ENCODE results near the gene EIF5. TPM values are rescaled to one million over a fixed set of nuclear protein-coding genes. Genes with fewer than 3 reads are reported as not detected.

The EIF5 gene
- total and polyA plus RNA-seq, 4 donors: 121 to 435 (median 192) TPM

- 93% methylated on average over 31 of the region's 31 CpGs for WGBS
- no peaks in the 10 kb centered on the region for H3K36me3 ChIP-seq (ENCODE audit: control insufficient read depth in 4 of 4, insufficient read depth in 3 of 4, low read depth in 1 of 4, low read length in 3 of 4)
- no peaks in the 10 kb centered on the region for H3K27me3 ChIP-seq (ENCODE audit: control insufficient read depth in 4 of 4, insufficient read depth in 4 of 4, low read length in 3 of 4)
- H3K9ac ChIP-seq (ENCODE audit: low read depth in 1 of 2, low read length in 2 of 2): no peak overlapping the region
- H3K9me3 ChIP-seq (ENCODE audit: control insufficient read depth in 4 of 4, low read length in 3 of 4): no peaks in the 10 kb centered on the region
- peaks cover 0 to 18% (median 11%) of the 10 kb centered on the region in 4 donors for H3K4me1 ChIP-seq (ENCODE audit: control insufficient read depth in 4 of 4, insufficient read depth in 4 of 4, low read length in 3 of 4)
- TF ChIP-seq FOXA1 (IDR thresholded peaks at IDR 0.05): no peak
- TF ChIP-seq GABPA (IDR thresholded peaks at IDR 0.05 in 1 of 2, conservative IDR thresholded peaks at IDR 0.05 in 1 of 2): no peak
- TF ChIP-seq, protein P1, sequence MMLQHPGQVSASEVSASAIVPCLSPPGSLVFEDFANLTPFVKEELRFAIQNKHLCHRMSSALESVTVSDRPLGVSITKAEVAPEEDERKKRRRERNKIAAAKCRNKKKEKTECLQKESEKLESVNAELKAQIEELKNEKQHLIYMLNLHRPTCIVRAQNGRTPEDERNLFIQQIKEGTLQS (IDR thresholded peaks at IDR 0.05): no peak
- TF ChIP-seq HNF4A (conservative IDR thresholded peaks at IDR 0.05): no peak
- no peak for TF ChIP-seq SP1 (IDR thresholded peaks at IDR 0.05)
- TF ChIP-seq FOXA2 (IDR thresholded peaks at IDR 0.05): no peak
- no peak for DNase-seq (ENCODE audit: low spot score)
- no peak overlapping the region for H3K4me3 ChIP-seq (ENCODE audit: low read depth in 1 of 3, low read length in 3 of 3)
- H3K27ac ChIP-seq (ENCODE audit: low read depth in 1 of 2, low read length in 2 of 2): no peak overlapping the region
These were observed 22.7 kb upstream of the EIF5 start for GRCh38 chr14:103311171-103311997.

DNA sequence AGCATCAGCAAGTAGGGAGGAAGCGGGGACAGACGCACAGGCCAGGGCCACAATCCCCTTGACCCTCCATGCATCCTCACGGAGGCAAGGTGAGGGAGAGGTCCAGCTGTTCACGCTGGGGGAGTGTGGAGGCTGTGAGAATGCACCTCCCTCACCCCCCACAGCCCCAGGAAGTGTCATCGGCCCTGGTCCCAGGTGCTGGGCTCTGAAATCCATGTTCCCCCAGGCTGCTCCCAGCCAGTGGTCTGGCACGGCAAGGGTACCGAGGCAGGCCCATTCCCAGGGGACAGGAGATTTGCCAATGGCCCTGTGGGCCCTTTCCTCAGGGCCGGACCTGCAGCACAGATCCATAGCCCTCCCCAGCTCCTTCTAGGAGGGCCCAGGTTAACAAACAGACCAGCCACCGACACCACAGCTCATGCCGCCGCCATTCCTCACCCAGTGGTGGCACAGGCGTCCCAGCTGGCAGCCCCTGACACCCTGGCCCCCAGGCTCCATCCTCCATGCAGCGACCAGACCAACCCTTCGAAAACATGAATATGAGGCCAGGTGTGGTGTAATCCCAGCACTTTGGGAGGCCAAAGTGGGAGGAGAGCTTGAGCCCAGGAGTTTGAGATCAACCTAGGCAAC, 21.9 kb upstream of the EIF5 start:
- no peaks in the 10 kb centered on the region for H3K36me3 ChIP-seq (ENCODE audit: control insufficient read depth in 4 of 4, insufficient read depth in 3 of 4, low read depth in 1 of 4, low read length in 3 of 4)
- TF ChIP-seq, protein P2, sequence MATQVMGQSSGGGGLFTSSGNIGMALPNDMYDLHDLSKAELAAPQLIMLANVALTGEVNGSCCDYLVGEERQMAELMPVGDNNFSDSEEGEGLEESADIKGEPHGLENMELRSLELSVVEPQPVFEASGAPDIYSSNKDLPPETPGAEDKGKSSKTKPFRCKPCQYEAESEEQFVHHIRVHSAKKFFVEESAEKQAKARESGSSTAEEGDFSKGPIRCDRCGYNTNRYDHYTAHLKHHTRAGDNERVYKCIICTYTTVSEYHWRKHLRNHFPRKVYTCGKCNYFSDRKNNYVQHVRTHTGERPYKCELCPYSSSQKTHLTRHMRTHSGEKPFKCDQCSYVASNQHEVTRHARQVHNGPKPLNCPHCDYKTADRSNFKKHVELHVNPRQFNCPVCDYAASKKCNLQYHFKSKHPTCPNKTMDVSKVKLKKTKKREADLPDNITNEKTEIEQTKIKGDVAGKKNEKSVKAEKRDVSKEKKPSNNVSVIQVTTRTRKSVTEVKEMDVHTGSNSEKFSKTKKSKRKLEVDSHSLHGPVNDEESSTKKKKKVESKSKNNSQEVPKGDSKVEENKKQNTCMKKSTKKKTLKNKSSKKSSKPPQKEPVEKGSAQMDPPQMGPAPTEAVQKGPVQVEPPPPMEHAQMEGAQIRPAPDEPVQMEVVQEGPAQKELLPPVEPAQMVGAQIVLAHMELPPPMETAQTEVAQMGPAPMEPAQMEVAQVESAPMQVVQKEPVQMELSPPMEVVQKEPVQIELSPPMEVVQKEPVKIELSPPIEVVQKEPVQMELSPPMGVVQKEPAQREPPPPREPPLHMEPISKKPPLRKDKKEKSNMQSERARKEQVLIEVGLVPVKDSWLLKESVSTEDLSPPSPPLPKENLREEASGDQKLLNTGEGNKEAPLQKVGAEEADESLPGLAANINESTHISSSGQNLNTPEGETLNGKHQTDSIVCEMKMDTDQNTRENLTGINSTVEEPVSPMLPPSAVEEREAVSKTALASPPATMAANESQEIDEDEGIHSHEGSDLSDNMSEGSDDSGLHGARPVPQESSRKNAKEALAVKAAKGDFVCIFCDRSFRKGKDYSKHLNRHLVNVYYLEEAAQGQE (IDR thresholded peaks at IDR 0.05): no peak
- TF ChIP-seq, protein P3, sequence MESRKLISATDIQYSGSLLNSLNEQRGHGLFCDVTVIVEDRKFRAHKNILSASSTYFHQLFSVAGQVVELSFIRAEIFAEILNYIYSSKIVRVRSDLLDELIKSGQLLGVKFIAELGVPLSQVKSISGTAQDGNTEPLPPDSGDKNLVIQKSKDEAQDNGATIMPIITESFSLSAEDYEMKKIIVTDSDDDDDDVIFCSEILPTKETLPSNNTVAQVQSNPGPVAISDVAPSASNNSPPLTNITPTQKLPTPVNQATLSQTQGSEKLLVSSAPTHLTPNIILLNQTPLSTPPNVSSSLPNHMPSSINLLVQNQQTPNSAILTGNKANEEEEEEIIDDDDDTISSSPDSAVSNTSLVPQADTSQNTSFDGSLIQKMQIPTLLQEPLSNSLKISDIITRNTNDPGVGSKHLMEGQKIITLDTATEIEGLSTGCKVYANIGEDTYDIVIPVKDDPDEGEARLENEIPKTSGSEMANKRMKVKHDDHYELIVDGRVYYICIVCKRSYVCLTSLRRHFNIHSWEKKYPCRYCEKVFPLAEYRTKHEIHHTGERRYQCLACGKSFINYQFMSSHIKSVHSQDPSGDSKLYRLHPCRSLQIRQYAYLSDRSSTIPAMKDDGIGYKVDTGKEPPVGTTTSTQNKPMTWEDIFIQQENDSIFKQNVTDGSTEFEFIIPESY (IDR thresholded peaks at IDR 0.05): no peak
- TF ChIP-seq HNF4A (conservative IDR thresholded peaks at IDR 0.05): no peak
- TF ChIP-seq, protein P4, sequence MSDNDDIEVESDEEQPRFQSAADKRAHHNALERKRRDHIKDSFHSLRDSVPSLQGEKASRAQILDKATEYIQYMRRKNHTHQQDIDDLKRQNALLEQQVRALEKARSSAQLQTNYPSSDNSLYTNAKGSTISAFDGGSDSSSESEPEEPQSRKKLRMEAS (IDR thresholded peaks at IDR 0.05): no peak
- no peak overlapping the region for H3K4me3 ChIP-seq (ENCODE audit: low read depth in 1 of 3, low read length in 3 of 3)
- no peaks in the 10 kb centered on the region for H3K9me3 ChIP-seq (ENCODE audit: control insufficient read depth in 4 of 4, low read length in 3 of 4)
- 93% methylated on average over 14 of the region's 14 CpGs for WGBS
- H3K27me3 ChIP-seq (ENCODE audit: control insufficient read depth in 4 of 4, insufficient read depth in 4 of 4, low read length in 3 of 4): no peaks in the 10 kb centered on the region
- no peak overlapping the region for H3K9ac ChIP-seq (ENCODE audit: low read depth in 1 of 2, low read length in 2 of 2)
- no peak overlapping the region for H3K27ac ChIP-seq (ENCODE audit: low read depth in 1 of 2, low read length in 2 of 2)
- DNase-seq (ENCODE audit: low spot score): no peak
- H3K4me1 ChIP-seq (ENCODE audit: control insufficient read depth in 4 of 4, insufficient read depth in 4 of 4, low read length in 3 of 4): peaks cover 0 to 18% (median 11%) of the 10 kb centered on the region in 4 donors

Measured in liver (tissue), 9 donors.